ENCODE measurements around the gene USH2A.

USH2A gene

DNA sequence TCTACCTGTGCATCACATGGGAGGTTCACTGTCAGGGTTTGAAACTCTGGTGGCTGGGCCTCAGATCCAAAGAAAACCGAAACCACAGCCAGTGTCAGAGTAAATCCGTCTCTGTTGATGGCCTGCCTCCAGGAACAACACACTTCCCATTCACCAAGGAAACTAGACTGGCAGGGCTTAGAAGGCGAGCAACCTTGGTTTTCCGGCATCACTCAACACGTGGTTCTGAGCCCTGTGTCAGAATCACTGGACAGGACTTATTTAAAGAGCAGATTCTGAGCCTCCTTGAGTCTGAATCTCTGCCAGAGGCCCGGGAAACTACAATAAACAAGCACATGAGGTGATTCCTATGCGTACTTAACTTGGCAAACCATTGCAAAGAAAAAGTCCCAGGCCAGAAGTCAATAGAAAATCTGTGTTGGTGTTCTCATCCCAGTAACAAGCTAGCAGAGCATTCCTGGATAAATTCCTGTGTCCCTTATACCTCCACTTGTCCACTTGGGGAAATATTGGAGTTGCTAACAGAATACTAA lies 786.1 kb downstream of the USH2A start:
- TF ChIP-seq, protein P1, sequence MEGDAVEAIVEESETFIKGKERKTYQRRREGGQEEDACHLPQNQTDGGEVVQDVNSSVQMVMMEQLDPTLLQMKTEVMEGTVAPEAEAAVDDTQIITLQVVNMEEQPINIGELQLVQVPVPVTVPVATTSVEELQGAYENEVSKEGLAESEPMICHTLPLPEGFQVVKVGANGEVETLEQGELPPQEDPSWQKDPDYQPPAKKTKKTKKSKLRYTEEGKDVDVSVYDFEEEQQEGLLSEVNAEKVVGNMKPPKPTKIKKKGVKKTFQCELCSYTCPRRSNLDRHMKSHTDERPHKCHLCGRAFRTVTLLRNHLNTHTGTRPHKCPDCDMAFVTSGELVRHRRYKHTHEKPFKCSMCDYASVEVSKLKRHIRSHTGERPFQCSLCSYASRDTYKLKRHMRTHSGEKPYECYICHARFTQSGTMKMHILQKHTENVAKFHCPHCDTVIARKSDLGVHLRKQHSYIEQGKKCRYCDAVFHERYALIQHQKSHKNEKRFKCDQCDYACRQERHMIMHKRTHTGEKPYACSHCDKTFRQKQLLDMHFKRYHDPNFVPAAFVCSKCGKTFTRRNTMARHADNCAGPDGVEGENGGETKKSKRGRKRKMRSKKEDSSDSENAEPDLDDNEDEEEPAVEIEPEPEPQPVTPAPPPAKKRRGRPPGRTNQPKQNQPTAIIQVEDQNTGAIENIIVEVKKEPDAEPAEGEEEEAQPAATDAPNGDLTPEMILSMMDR (IDR thresholded peaks at IDR 0.05; ENCODE audit: low read length, missing control alignments): no peak
- no peak overlapping the region for H3K4me3 ChIP-seq (replicated peaks; ENCODE audit: low read depth, low read length)
- DNase-seq (ENCODE audit: low read depth): peak; percentile 55

- peak; percentile 53 for DNase-seq (ENCODE audit: low read depth)
- TF ChIP-seq, protein P1 (IDR thresholded peaks at IDR 0.05; ENCODE audit: low read length, missing control alignments): no peak
- no peak overlapping the region for H3K4me3 ChIP-seq (replicated peaks; ENCODE audit: low read depth, low read length)
Measured at GRCh38 chr1:215636258-215636965, 786.8 kb downstream of the USH2A start.

- DNase-seq (ENCODE audit: low read depth): no peak
- TF ChIP-seq, protein P1 (IDR thresholded peaks at IDR 0.05; ENCODE audit: low read length, missing control alignments): no peak
- no peak overlapping the region for H3K4me3 ChIP-seq (replicated peaks; ENCODE audit: low read depth, low read length)
Measured at GRCh38 chr1:215635827-215636226, 787.4 kb downstream of the USH2A start.

- no peak for DNase-seq (ENCODE audit: low read depth)
- H3K4me3 ChIP-seq (replicated peaks; ENCODE audit: low read depth, low read length): no peak overlapping the region
- TF ChIP-seq, protein P1 (IDR thresholded peaks at IDR 0.05; ENCODE audit: low read length, missing control alignments): no peak
Measured at GRCh38 chr1:215631489-215631888, 791.8 kb downstream of the USH2A start.

- no peak overlapping the region for H3K4me3 ChIP-seq (replicated peaks; ENCODE audit: low read depth, low read length)
- TF ChIP-seq, protein P1 (IDR thresholded peaks at IDR 0.05; ENCODE audit: low read length, missing control alignments): no peak
- no peak for DNase-seq (ENCODE audit: low read depth)
Measured at GRCh38 chr1:215631040-215631439, 792.2 kb downstream of the USH2A start.

GRCh38 chr1:215625949-215626348 lies 797.3 kb downstream of the USH2A start:
- no peak for DNase-seq (ENCODE audit: low read depth)
- H3K4me3 ChIP-seq (replicated peaks; ENCODE audit: low read depth, low read length): no peak overlapping the region
- TF ChIP-seq, protein P1 (IDR thresholded peaks at IDR 0.05; ENCODE audit: low read length, missing control alignments): no peak

DNA sequence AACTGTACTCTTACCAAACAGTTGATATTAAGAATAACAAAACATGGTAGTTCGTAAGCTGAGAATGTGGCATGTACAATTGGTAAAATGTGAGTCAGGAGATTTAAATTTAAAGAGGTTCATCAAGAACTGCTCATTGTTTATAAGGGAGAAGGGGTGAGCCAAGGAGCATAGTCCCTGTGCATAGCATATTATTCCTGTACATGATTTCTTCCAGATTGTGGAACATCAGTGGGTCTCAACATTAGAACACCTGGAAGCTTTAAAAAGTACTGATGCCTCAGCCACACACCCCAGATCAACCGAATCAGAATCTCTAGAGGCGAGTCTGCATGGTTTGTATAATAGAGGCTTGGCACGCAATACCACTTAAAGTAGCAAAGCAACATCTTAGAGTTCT lies 800.1 kb downstream of the USH2A start:
- H3K4me3 ChIP-seq (replicated peaks; ENCODE audit: low read depth, low read length): no peak overlapping the region
- no peak for DNase-seq (ENCODE audit: low read depth)
- TF ChIP-seq, protein P1 (IDR thresholded peaks at IDR 0.05; ENCODE audit: low read length, missing control alignments): no peak

Measured in fibroblast of pulmonary artery (primary cell).